GM12864 (cell line): ENCODE data around the gene ADARB1.

Experiments
- DNase-seq: peaks from one replicate; pipeline ENCODE4 v3.0.0-alpha.2; 2011; ENCODE audit warnings: low read depth
- H3K4me3 ChIP-seq: 2 replicates; pipeline ENCODE4 v1.5.1; 2011; ENCODE audit warnings: mild to moderate bottlenecking, low read depth, low read length, control low read depth
- CTCF ChIP-seq: IDR thresholded peaks from 2 replicates; pipeline ENCODE4 v1.5.1; 2011; ENCODE audit warnings: low read depth, mild to moderate bottlenecking, moderate library complexity, low read length, control low read depth, inconsistent platforms; ENCODE audit errors: missing control alignments

Gene ADARB1

GRCh38 chr21:45089964-45090363 is 15.6 kb downstream of the ADARB1 start:
- TF ChIP-seq CTCF, result no peak
- H3K4me3 ChIP-seq, result no peak overlapping the region
- no peak for DNase-seq

GRCh38 chr21:45090966-45091365 is 16.6 kb downstream of the ADARB1 start:
- H3K4me3 ChIP-seq, result no peak overlapping the region
- TF ChIP-seq CTCF, result no peak
- DNase-seq, result no peak

GRCh38 chr21:45091550-45092322 is 17.4 kb downstream of the ADARB1 start:
- DNase-seq, result no peak
- TF ChIP-seq CTCF, result no peak

GRCh38 chr21:45093035-45093532 is 18.7 kb downstream of the ADARB1 start:
- no peak overlapping the region for H3K4me3 ChIP-seq
- no peak for TF ChIP-seq CTCF
- no peak for DNase-seq

More at GRCh38 chr21:45091550-45092322, 17.4 kb downstream of the ADARB1 start:
- H3K4me3 ChIP-seq, result no peak overlapping the region

- no peak for TF ChIP-seq CTCF
- H3K4me3 ChIP-seq, result no peak overlapping the region
- no peak for DNase-seq
Observed at GRCh38 chr21:45094412-45094811, 20.0 kb downstream of the ADARB1 start.

- TF ChIP-seq CTCF, result no peak
- H3K4me3 ChIP-seq, result no peak overlapping the region
Observed at GRCh38 chr21:45095505-45095904, 21.1 kb downstream of the ADARB1 start.

GRCh38 chr21:45096217-45096616 is 21.8 kb downstream of the ADARB1 start:
- DNase-seq, result no peak
- no peak for TF ChIP-seq CTCF
- H3K4me3 ChIP-seq, result no peak overlapping the region

More at GRCh38 chr21:45095505-45095904, 21.1 kb downstream of the ADARB1 start:
- DNase-seq, result no peak
